ENCODE data around the gene EEF2KMT. TPM values are rescaled to one million over a fixed set of nuclear protein-coding genes. Genes with fewer than 3 reads are reported as not detected.

Gene EEF2KMT
- total RNA-seq, 4 donors from 2014 or later, result 1.0 to 13.2 (median 8.5) TPM

GRCh38 chr16:5064915-5065314 is 32.7 kb downstream of the EEF2KMT start:
- Histone ChIP-seq H3K4me3 (no peak overlapping the region), H3K36me3 (no peaks in the 10 kb centered on the region), H3K27ac (no peak overlapping the region), H3K4me1 (no peaks in the 10 kb centered on the region), H3K9me3 (no peaks in the 10 kb centered on the region), H3K27me3 (no peaks in the 10 kb centered on the region)
- no peak for DNase-seq
- intact Hi-C loops (cut with DNase I; ENCODE audit: low total_unique reads), result no loop called here
- no peak for TF ChIP-seq CTCF (IDR thresholded peaks at IDR 0.05)
- TF ChIP-seq POLR2A (IDR thresholded peaks at IDR 0.05), result no peak

- Histone ChIP-seq H3K36me3 (no peaks in the 10 kb centered on the region), H3K27me3 (no peaks in the 10 kb centered on the region), H3K27ac (no peak overlapping the region), H3K4me1 (no peaks in the 10 kb centered on the region), H3K9me3 (no peaks in the 10 kb centered on the region), H3K4me3 (no peak overlapping the region)
- intact Hi-C loops (cut with DNase I; ENCODE audit: low total_unique reads), result no loop called here
- TF ChIP-seq POLR2A (IDR thresholded peaks at IDR 0.05), result no peak
- TF ChIP-seq CTCF (IDR thresholded peaks at IDR 0.05), result no peak
- DNase-seq, result no peak
Measured at GRCh38 chr16:5062790-5063765, 34.5 kb downstream of the EEF2KMT start.

GRCh38 chr16:5062051-5062450 is 35.5 kb downstream of the EEF2KMT start:
- Histone ChIP-seq H3K9me3 (no peaks in the 10 kb centered on the region), H3K4me3 (no peak overlapping the region), H3K36me3 (no peaks in the 10 kb centered on the region), H3K4me1 (no peaks in the 10 kb centered on the region), H3K27ac (no peak overlapping the region), H3K27me3 (no peaks in the 10 kb centered on the region)
- intact Hi-C loops (cut with DNase I; ENCODE audit: low total_unique reads), result no loop called here
- DNase-seq, result no peak
- TF ChIP-seq CTCF (IDR thresholded peaks at IDR 0.05) (no peak), POLR2A (IDR thresholded peaks at IDR 0.05) (no peak)

GRCh38 chr16:5060073-5060641 is 37.4 kb downstream of the EEF2KMT start:
- Histone ChIP-seq H3K4me1 (no peaks in the 10 kb centered on the region), H3K4me3 (no peak overlapping the region), H3K9me3 (no peaks in the 10 kb centered on the region), H3K27me3 (no peaks in the 10 kb centered on the region), H3K36me3 (no peaks in the 10 kb centered on the region), H3K27ac (no peak overlapping the region)
- intact Hi-C loops (cut with DNase I; ENCODE audit: low total_unique reads), result no loop called here
- DNase-seq, result no peak
- no peak for TF ChIP-seq POLR2A (IDR thresholded peaks at IDR 0.05)
- TF ChIP-seq CTCF (IDR thresholded peaks at IDR 0.05), result no peak

Measured in uterus (tissue), 4 donors.